ENCODE measurements around the gene SBDS.

SBDS gene

GRCh38 chr7:66958538-66959350 is 36.6 kb downstream of the SBDS start:
- DNase-seq = no peak
- H3K9me3 ChIP-seq = no peaks in the 10 kb centered on the region
- TF ChIP-seq CTCF (IDR thresholded peaks at IDR 0.05; ENCODE audit: low read depth, low read length) = no peak
- H3K4me3 ChIP-seq (ENCODE audit: low read depth, low read length) = no peak overlapping the region
- no peaks in the 10 kb centered on the region for H3K27me3 ChIP-seq
- peaks cover 32% of the 10 kb centered on the region for H3K36me3 ChIP-seq
- H3K4me1 ChIP-seq = no peaks in the 10 kb centered on the region

GRCh38 chr7:66957595-66958290 is 37.6 kb downstream of the SBDS start:
- Histone ChIP-seq H3K4me3 (ENCODE audit: low read depth, low read length) (no peak overlapping the region), H3K4me1 (no peaks in the 10 kb centered on the region), H3K9me3 (no peaks in the 10 kb centered on the region), H3K27me3 (no peaks in the 10 kb centered on the region), H3K36me3 (peaks cover 36% of the 10 kb centered on the region)
- TF ChIP-seq CTCF (IDR thresholded peaks at IDR 0.05; ENCODE audit: low read depth, low read length) = no peak
- no peak for DNase-seq

GRCh38 chr7:66953044-66953427 is 42.4 kb downstream of the SBDS start:
- DNase-seq = no peak
- Histone ChIP-seq H3K27me3 (no peaks in the 10 kb centered on the region), H3K9me3 (no peaks in the 10 kb centered on the region), H3K36me3 (peaks cover 66% of the 10 kb centered on the region), H3K4me3 (ENCODE audit: low read depth, low read length) (no peak overlapping the region), H3K4me1 (no peaks in the 10 kb centered on the region)
- no peak for TF ChIP-seq CTCF (IDR thresholded peaks at IDR 0.05; ENCODE audit: low read depth, low read length)

GRCh38 chr7:66952343-66953043 is 42.9 kb downstream of the SBDS start:
- DNase-seq = no peak
- H3K4me1 ChIP-seq = no peaks in the 10 kb centered on the region
- H3K36me3 ChIP-seq = peaks cover 64% of the 10 kb centered on the region
- H3K4me3 ChIP-seq (ENCODE audit: low read depth, low read length) = no peak overlapping the region
- TF ChIP-seq CTCF (IDR thresholded peaks at IDR 0.05; ENCODE audit: low read depth, low read length) = no peak
- no peaks in the 10 kb centered on the region for H3K9me3 ChIP-seq
- H3K27me3 ChIP-seq = no peaks in the 10 kb centered on the region

GRCh38 chr7:66950763-66951162 is 44.6 kb downstream of the SBDS start:
- H3K9me3 ChIP-seq = no peaks in the 10 kb centered on the region
- H3K4me3 ChIP-seq (ENCODE audit: low read depth, low read length) = no peak overlapping the region
- no peaks in the 10 kb centered on the region for H3K27me3 ChIP-seq
- no peaks in the 10 kb centered on the region for H3K4me1 ChIP-seq
- peaks cover 65% of the 10 kb centered on the region for H3K36me3 ChIP-seq
- no peak for DNase-seq
- no peak for TF ChIP-seq CTCF (IDR thresholded peaks at IDR 0.05; ENCODE audit: low read depth, low read length)

Data from BE2C (cell line).